ENCODE measurements around the gene WDR27. TPM values are rescaled to one million over a fixed set of nuclear protein-coding genes. Genes with fewer than 3 reads are reported as not detected.
"Not testable (repeated sequence)": the region's sequence is repeated elsewhere in the genome, so short reads cannot be mapped to it uniquely, and the experiment has no call there.

Gene WDR27
- total and polyA plus RNA-seq, 10 of the 15 experiments (the other 5 are each of a cell fraction or from before 2014, with no cell fraction given) = 1.9 to 33.2 (median 19.0) TPM

DNA sequence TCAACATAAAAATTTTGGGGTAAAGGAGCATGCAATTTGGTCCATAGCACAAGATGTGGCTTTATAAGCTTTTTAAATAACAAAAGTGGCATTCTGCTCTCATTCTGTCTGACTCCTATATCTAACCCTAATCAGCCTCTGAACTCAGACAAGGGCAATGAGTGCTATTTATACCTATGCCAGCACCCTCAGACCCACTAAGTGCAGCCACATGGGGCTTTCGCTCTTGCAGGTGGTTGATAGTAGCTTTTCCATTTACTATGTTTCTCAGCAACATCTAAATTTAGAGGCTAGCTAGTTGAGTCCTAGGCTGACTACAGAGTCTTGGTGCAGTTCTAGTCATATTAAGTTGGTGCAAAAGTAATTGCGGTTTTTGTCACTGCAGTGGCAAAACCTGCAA, 231.0 kb downstream of the WDR27 start (continued):
- TF ChIP-seq MXI1 (IDR thresholded peaks at IDR 0.05; ENCODE audit: low read depth, low read length) (no peak), LARP7 (IDR thresholded peaks at IDR 0.05) (no peak), IKZF2 (IDR thresholded peaks at IDR 0.05) (no peak)

DNA sequence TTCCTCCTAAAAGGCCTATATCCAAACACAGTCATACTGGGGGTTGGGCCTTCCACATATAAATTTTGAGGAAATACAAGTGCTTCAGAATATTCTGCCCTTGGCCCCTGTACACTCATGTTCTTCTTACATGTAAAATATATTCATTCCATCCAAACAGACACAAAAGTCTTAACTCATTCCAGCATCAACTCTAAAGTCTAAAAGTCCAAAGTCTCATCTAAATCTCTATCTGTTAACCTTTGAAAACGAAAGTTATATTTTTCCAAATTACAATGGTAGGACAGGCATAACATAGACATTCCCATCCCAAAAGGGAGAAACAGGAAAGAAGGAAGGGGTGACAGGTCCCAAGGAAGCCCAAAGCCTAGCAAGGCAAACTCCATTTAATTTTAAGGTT, 232.8 kb downstream of the WDR27 start:
- H3K9me3 ChIP-seq (replicated peaks; ENCODE audit: control insufficient read depth, insufficient read depth, low read length) = peaks cover 2% of the 10 kb centered on the region; the same call in 2 of the 3 replicates
- POLR2A ChIA-PET = no interaction called here
- no peaks in the 10 kb centered on the region for H3K27me3 ChIP-seq (replicated peaks in 1 of 2; ENCODE audit: control insufficient read depth in 2 of 2, insufficient read depth in 2 of 2, low read length in 1 of 2)
- no peaks in the 10 kb centered on the region for H3K79me2 ChIP-seq (ENCODE audit: control insufficient read depth, insufficient read depth, low read length)
- TF ChIP-seq RFX5 (IDR thresholded peaks at IDR 0.05; ENCODE audit: low read depth, low read length) = no peak
- TF ChIP-seq RAD51 (IDR thresholded peaks at IDR 0.05) = no peak
- TF ChIP-seq PBX3 (IDR thresholded peaks at IDR 0.05; ENCODE audit: insufficient replicate concordance, low read depth, low read length) = no peak
- TF ChIP-seq CHD4 (IDR thresholded peaks at IDR 0.05) = no peak
- TF ChIP-seq YY1 (IDR thresholded peaks at IDR 0.05; ENCODE audit: low read depth, low read length) = no peak
- TF ChIP-seq MXI1 (IDR thresholded peaks at IDR 0.05; ENCODE audit: low read depth, low read length) = no peak
- TF ChIP-seq HDAC2 (IDR thresholded peaks at IDR 0.05) = no peak
- no peak for TF ChIP-seq IKZF1 (conservative IDR thresholded peaks at IDR 0.05)
- no peak for TF ChIP-seq NR2C1 (IDR thresholded peaks at IDR 0.05)
- no peak for TF ChIP-seq IKZF2 (IDR thresholded peaks at IDR 0.05)
- CTCF ChIA-PET = no interaction called here
- H2AFZ ChIP-seq (ENCODE audit: control insufficient read depth, low read depth, low read length) = no peak overlapping the region
- no peak overlapping the region for H3K4me3 ChIP-seq
- in situ Hi-C loops (cut with MboI) = no loop called here
- intact Hi-C loops (cut with micrococcal nuclease; ENCODE audit: unreplicated experiment) = no loop called here
- 5% methylated on average over 1 of the region's 1 CpG for WGBS (ENCODE audit: insufficient coverage, insufficient replicate concordance, low lambda C conversion rate, missing lambda C conversion rate)
- H4K20me1 ChIP-seq (ENCODE audit: control insufficient read depth, insufficient read depth) = no peaks in the 10 kb centered on the region
- FAIRE-seq (no peak), DNase-seq (ENCODE audit: low read depth, low spot score) (no peak), ATAC-seq (no peak)
- H3K27ac ChIP-seq (ENCODE audit: control insufficient read depth, insufficient read depth) = no peak overlapping the region
- BruUV-seq (replicated peaks) = no TSS peak
- RAD21 ChIA-PET (ENCODE audit: unreplicated experiment) = no interaction called here
- H3K4me2 ChIP-seq (ENCODE audit: control insufficient read depth, insufficient read depth) = no peak overlapping the region
- no peaks in the 10 kb centered on the region for H3K4me1 ChIP-seq (ENCODE audit: control insufficient read depth, insufficient read depth, low read length)
- H3K9ac ChIP-seq (ENCODE audit: control insufficient read depth, insufficient read depth, low read length) = no peak overlapping the region
- H3K36me3 ChIP-seq (ENCODE audit: control insufficient read depth in 2 of 2, insufficient read depth in 2 of 2, low read length in 1 of 2) = no peaks in the 10 kb centered on the region
- SMC1A ChIA-PET (ENCODE audit: uncharacterized antibody, unreplicated experiment) = no interaction called here

DNA sequence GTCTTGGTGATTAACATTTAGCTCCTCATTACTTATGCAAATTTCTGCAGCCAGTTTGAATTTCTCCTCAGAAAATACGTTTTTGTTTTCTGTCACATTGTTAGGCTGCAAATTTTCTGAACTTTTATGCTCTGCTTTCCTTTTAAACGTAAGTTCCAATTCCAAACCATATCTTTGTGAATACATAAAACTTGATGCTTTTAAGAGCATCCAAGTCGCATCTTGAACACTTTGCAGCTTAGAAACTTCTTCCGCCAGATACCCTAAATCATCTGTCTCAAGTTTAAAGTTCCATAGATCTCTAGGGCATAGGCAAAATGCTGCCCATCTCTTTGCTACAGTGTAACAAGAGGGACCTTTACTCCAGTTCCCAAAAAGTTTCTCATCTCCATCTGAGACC, 234.1 kb downstream of the WDR27 start:
- SMC1A ChIA-PET (ENCODE audit: uncharacterized antibody, unreplicated experiment); H2AFZ ChIP-seq (ENCODE audit: control insufficient read depth, low read depth, low read length); H3K27ac ChIP-seq (ENCODE audit: control insufficient read depth, insufficient read depth); H4K20me1 ChIP-seq (ENCODE audit: control insufficient read depth, insufficient read depth); H3K9me3 ChIP-seq (replicated peaks; ENCODE audit: control insufficient read depth, insufficient read depth, low read length); H3K79me2 ChIP-seq (ENCODE audit: control insufficient read depth, insufficient read depth, low read length); in situ Hi-C loops (cut with MboI); H3K4me1 ChIP-seq (ENCODE audit: control insufficient read depth, insufficient read depth, low read length); CTCF ChIA-PET; RAD21 ChIA-PET (ENCODE audit: unreplicated experiment); H3K27me3 ChIP-seq (replicated peaks in 1 of 2; ENCODE audit: control insufficient read depth in 2 of 2, insufficient read depth in 2 of 2, low read length in 1 of 2); FAIRE-seq; H3K4me3 ChIP-seq; H3K36me3 ChIP-seq (ENCODE audit: control insufficient read depth in 2 of 2, insufficient read depth in 2 of 2, low read length in 1 of 2); intact Hi-C loops (cut with micrococcal nuclease; ENCODE audit: unreplicated experiment); H3K9ac ChIP-seq (ENCODE audit: control insufficient read depth, insufficient read depth, low read length); POLR2A ChIA-PET; H3K4me2 ChIP-seq (ENCODE audit: control insufficient read depth, insufficient read depth); ATAC-seq; DNase-seq (ENCODE audit: low read depth, low spot score); BruUV-seq (replicated peaks): not testable (repeated sequence)
- 31% methylated on average over 4 of the region's 4 CpGs for WGBS (ENCODE audit: insufficient coverage, insufficient replicate concordance, low lambda C conversion rate, missing lambda C conversion rate)

- H3K4me2 ChIP-seq (ENCODE audit: control insufficient read depth, insufficient read depth); H3K9me3 ChIP-seq (replicated peaks; ENCODE audit: control insufficient read depth, insufficient read depth, low read length); H4K20me1 ChIP-seq (ENCODE audit: control insufficient read depth, insufficient read depth); CTCF ChIA-PET; H3K36me3 ChIP-seq (ENCODE audit: control insufficient read depth in 2 of 2, insufficient read depth in 2 of 2, low read length in 1 of 2); H3K27me3 ChIP-seq (replicated peaks in 1 of 2; ENCODE audit: control insufficient read depth in 2 of 2, insufficient read depth in 2 of 2, low read length in 1 of 2); BruUV-seq (replicated peaks); SMC1A ChIA-PET (ENCODE audit: uncharacterized antibody, unreplicated experiment); FAIRE-seq; in situ Hi-C loops (cut with MboI); H3K4me1 ChIP-seq (ENCODE audit: control insufficient read depth, insufficient read depth, low read length); POLR2A ChIA-PET; intact Hi-C loops (cut with micrococcal nuclease; ENCODE audit: unreplicated experiment); H3K4me3 ChIP-seq; H3K9ac ChIP-seq (ENCODE audit: control insufficient read depth, insufficient read depth, low read length); DNase-seq (ENCODE audit: low read depth, low spot score); ATAC-seq; H3K79me2 ChIP-seq (ENCODE audit: control insufficient read depth, insufficient read depth, low read length); H2AFZ ChIP-seq (ENCODE audit: control insufficient read depth, low read depth, low read length); RAD21 ChIA-PET (ENCODE audit: unreplicated experiment); H3K27ac ChIP-seq (ENCODE audit: control insufficient read depth, insufficient read depth): not testable (repeated sequence)
- 0% methylated on average over 2 of the region's 2 CpGs for WGBS (ENCODE audit: insufficient coverage, insufficient replicate concordance, low lambda C conversion rate, missing lambda C conversion rate)
Observed at GRCh38 chr6:169466256-169466655, 235.6 kb downstream of the WDR27 start.
